OCI-M1 (cell line): ENCODE data around the gene SPZ1.
A peak's percentile ranks its signal among the peaks of the same experiment; 100 is the strongest.
"Not testable (repeated sequence)": the region's sequence is repeated elsewhere in the genome, so short reads cannot be mapped to it uniquely, and the experiment has no call there.

Experiments used
- DNase-seq: peaks from one replicate; lab custom pipeline; 2025; lab: John Stamatoyannopoulos, UW

The SPZ1 gene

GRCh38 chr5:80319702-80320101, at the start of gene SPZ1:
SPZ1 (plus strand) TSS chr5:80320002; CDS start chr5:80320216, 214 bp downstream.
- DNase-seq, result no peak

- DNase-seq, result peak; percentile 17
These were observed 49.3 kb upstream of the SPZ1 start for GRCh38 chr5:80270543-80270942.

- DNase-seq, result peak; percentile 30
These were observed 44.5 kb upstream of the SPZ1 start for GRCh38 chr5:80275347-80275746.

- DNase-seq, result no peak
These were observed 43.6 kb upstream of the SPZ1 start for GRCh38 chr5:80276186-80276585.

GRCh38 chr5:80277191-80277590, 42.6 kb upstream of the SPZ1 start:
- no peak for DNase-seq

GRCh38 chr5:80282054-80282453, 37.7 kb upstream of the SPZ1 start:
- peak; percentile 12 for DNase-seq

GRCh38 chr5:80283360-80283759, 36.4 kb upstream of the SPZ1 start:
- no peak for DNase-seq

GRCh38 chr5:80284720-80285119, 35.1 kb upstream of the SPZ1 start:
- no peak for DNase-seq

- no peak for DNase-seq
These were observed 31.6 kb upstream of the SPZ1 start for GRCh38 chr5:80288177-80288576.

- DNase-seq, result no peak
These were observed 30.5 kb upstream of the SPZ1 start for GRCh38 chr5:80289320-80289719.

- DNase-seq, result no peak
These were observed 28.0 kb upstream of the SPZ1 start for GRCh38 chr5:80291761-80292160.

GRCh38 chr5:80296121-80296520, 23.7 kb upstream of the SPZ1 start:
- DNase-seq, result no peak

GRCh38 chr5:80299601-80300000, 20.2 kb upstream of the SPZ1 start:
- no peak for DNase-seq

- DNase-seq, result no peak
These were observed 19.7 kb upstream of the SPZ1 start for GRCh38 chr5:80300125-80300524.

GRCh38 chr5:80300796-80301195, 19.0 kb upstream of the SPZ1 start:
- not testable (repeated sequence) for DNase-seq

- DNase-seq, result not testable (repeated sequence)
These were observed 18.5 kb upstream of the SPZ1 start for GRCh38 chr5:80301342-80301741.

- DNase-seq, result no peak
These were observed 17.2 kb upstream of the SPZ1 start for GRCh38 chr5:80302636-80303035.

GRCh38 chr5:80308526-80308925, 11.3 kb upstream of the SPZ1 start:
- no peak for DNase-seq

GRCh38 chr5:80309871-80310665, 9.7 kb upstream of the SPZ1 start:
- no peak for DNase-seq

- no peak for DNase-seq
These were observed 4.6 kb upstream of the SPZ1 start for GRCh38 chr5:80315244-80315643.

GRCh38 chr5:80318212-80318611, 1.6 kb upstream of the SPZ1 start:
- no peak for DNase-seq

- no peak for DNase-seq
These were observed 5.1 kb downstream of the SPZ1 start for GRCh38 chr5:80324912-80325311.

GRCh38 chr5:80326468-80326867, 6.7 kb downstream of the SPZ1 start:
- DNase-seq, result no peak

- DNase-seq, result no peak
These were observed 17.6 kb downstream of the SPZ1 start for GRCh38 chr5:80337379-80337778.
